Measurements from ENCODE around the gene SPP1.
"Not testable (repeated sequence)": the region's sequence is repeated elsewhere in the genome, so short reads cannot be mapped to it uniquely, and the experiment has no call there.

Gene SPP1

GRCh38 chr4:88025868-88026661, 50.6 kb downstream of the SPP1 start:
- DNase-seq (ENCODE audit: low spot score) = not testable (repeated sequence)

- DNase-seq (ENCODE audit: low spot score) = no peak
Measured at GRCh38 chr4:88027611-88028608, 52.4 kb downstream of the SPP1 start.

GRCh38 chr4:88028946-88029345, 53.4 kb downstream of the SPP1 start:
- no peak for DNase-seq (ENCODE audit: low spot score)

- no peak for DNase-seq (ENCODE audit: low spot score)
Measured at GRCh38 chr4:88029556-88029955, 54.0 kb downstream of the SPP1 start.

- DNase-seq (ENCODE audit: low spot score) = no peak
Measured at GRCh38 chr4:88030565-88031310, 55.2 kb downstream of the SPP1 start.

Measured in germinal center (tissue), 1 donor.